WERI-Rb-1 (cell line): ENCODE measurements around the gene KRT28.

Experiments
- DNase-seq: peaks from one replicate; pipeline ENCODE4 v3.0.0-alpha.2; 2020
- H3K27ac ChIP-seq: fragments of 250-450 bp; sonication (Bioruptor Pico); 2 replicates; pipeline ENCODE4 v1.5.1; 2020; ENCODE audit warnings: mild to moderate bottlenecking, moderate library complexity
- H3K27me3 ChIP-seq: fragments of 250-450 bp; sonication (Bioruptor Pico); 2 replicates; pipeline ENCODE4 v1.5.1; 2021; ENCODE audit warnings: mild to moderate bottlenecking, low read depth, moderate library complexity; ENCODE audit not compliant: insufficient read depth, severe bottlenecking
- H3K36me3 ChIP-seq: fragments of 250-450 bp; sonication (Bioruptor Pico); 2 replicates; pipeline ENCODE4 v1.5.1; 2020; ENCODE audit warnings: mild to moderate bottlenecking, moderate library complexity
- H3K4me3 ChIP-seq: 2 replicates; pipeline ENCODE4 v1.5.1; 2011; ENCODE audit warnings: low read depth, mild to moderate bottlenecking, control low read depth, low read length
- H3K9me3 ChIP-seq: fragments of 250-450 bp; sonication (Bioruptor Pico); 2 replicates; pipeline ENCODE4 v1.5.1; 2021; ENCODE audit warnings: mild to moderate bottlenecking, moderate library complexity; ENCODE audit not compliant: severe bottlenecking
- TF ChIP-seq, protein P1 (sequence below): IDR thresholded peaks from 2 replicates; pipeline ENCODE4 v1.5.1; 2011; ENCODE audit warnings: low read depth, mild to moderate bottlenecking, control low read depth, inconsistent platforms, low read length

Gene KRT28

DNA sequence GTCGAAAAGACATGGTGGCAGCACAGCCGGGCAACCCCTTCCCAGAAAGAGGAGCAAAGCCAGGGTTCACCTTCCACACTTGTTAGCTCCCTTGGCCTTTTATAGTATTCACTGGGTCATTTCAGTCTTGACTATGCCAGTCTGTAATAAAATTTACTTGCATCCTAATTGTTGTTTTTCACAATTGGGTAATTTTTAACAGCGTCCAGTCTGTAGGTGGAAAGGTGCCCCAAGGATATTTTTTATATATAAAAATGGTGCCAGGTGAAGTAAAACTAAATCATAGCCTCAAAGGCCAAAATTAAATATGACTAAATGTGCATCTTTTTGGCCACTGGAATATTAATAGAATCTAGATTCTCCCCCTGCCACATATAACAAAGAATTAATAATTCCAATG is 27.7 kb downstream of the KRT28 start, which contains the start of gene KRT26:
KRT26 (minus strand) TSS at position 101 of the 400 bp plus-strand sequence; CDS start at position 13, 88 bp downstream.
- peaks cover 95% of the 10 kb centered on the region for H3K27me3 ChIP-seq
- H3K36me3 ChIP-seq, result no peaks in the 10 kb centered on the region
- TF ChIP-seq, protein P1, sequence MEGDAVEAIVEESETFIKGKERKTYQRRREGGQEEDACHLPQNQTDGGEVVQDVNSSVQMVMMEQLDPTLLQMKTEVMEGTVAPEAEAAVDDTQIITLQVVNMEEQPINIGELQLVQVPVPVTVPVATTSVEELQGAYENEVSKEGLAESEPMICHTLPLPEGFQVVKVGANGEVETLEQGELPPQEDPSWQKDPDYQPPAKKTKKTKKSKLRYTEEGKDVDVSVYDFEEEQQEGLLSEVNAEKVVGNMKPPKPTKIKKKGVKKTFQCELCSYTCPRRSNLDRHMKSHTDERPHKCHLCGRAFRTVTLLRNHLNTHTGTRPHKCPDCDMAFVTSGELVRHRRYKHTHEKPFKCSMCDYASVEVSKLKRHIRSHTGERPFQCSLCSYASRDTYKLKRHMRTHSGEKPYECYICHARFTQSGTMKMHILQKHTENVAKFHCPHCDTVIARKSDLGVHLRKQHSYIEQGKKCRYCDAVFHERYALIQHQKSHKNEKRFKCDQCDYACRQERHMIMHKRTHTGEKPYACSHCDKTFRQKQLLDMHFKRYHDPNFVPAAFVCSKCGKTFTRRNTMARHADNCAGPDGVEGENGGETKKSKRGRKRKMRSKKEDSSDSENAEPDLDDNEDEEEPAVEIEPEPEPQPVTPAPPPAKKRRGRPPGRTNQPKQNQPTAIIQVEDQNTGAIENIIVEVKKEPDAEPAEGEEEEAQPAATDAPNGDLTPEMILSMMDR, result no peak
- no peak for DNase-seq
- no peak within 1 kb of the TSS for H3K4me3 ChIP-seq
- H3K9me3 ChIP-seq, result no peaks in the 10 kb centered on the region
- H3K27ac ChIP-seq, result no peak within 1 kb of the TSS

GRCh38 chr17:40765657-40766056 is 34.1 kb downstream of the KRT28 start:
- no peak overlapping the region for H3K4me3 ChIP-seq
- H3K27ac ChIP-seq, result no peak overlapping the region
- H3K9me3 ChIP-seq, result peaks cover 29% of the 10 kb centered on the region
- TF ChIP-seq, protein P1, result no peak
- DNase-seq, result no peak
- H3K27me3 ChIP-seq, result peaks cover 65% of the 10 kb centered on the region
- no peaks in the 10 kb centered on the region for H3K36me3 ChIP-seq

- DNase-seq, result no peak
- H3K36me3 ChIP-seq, result no peaks in the 10 kb centered on the region
- H3K27ac ChIP-seq, result no peak overlapping the region
- no peak overlapping the region for H3K4me3 ChIP-seq
- peaks cover 47% of the 10 kb centered on the region for H3K9me3 ChIP-seq
- H3K27me3 ChIP-seq, result peaks cover 51% of the 10 kb centered on the region
- TF ChIP-seq, protein P1, result no peak
These were observed 36.0 kb downstream of the KRT28 start for GRCh38 chr17:40763752-40764151.

DNA sequence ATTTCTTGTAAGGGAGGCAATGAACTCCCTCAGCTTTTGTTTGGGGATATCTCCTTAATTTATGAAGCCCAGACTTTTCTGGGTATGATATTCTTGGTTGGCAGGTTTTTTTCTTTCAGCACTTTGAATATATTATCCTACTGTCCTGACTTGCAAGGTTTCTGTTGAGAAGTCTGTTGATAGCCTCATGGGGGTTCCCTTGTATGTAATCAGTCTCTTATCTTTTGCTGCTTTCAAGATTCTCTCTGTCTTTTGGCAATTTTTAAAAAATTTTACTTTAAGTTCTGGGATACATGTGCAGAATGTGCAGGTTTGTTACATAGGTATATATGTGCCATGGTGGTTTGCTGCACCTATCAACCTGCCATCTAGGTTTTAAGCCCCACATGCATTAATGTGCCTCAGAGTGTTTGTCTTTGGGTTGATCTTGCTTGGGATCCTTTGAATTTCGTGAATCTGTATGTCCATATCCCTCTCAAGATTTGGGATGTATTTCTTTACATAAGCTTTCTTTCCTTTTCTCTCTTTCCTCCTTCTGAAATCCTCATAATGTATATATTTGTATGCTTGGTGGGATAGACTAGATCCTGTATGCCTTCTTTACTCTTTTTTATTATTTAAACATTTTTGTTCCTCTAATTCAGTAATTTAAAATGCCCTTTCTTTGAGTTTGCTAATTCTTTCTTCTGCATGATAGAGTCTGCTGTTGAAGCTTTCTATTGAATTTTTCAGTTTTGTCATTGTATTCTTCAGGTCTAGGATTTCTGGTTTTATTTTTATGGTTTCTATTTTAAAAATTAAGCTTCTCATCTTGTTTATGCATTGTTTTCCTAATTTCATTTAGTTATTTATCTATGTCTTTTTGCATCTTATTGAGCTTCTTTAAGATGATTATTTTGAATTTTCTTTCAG is 39.4 kb downstream of the KRT28 start:
- TF ChIP-seq, protein P1, result no peak
- no peak overlapping the region for H3K27ac ChIP-seq
- no peaks in the 10 kb centered on the region for H3K36me3 ChIP-seq
- H3K27me3 ChIP-seq, result peaks cover 50% of the 10 kb centered on the region
- no peak for DNase-seq
- no peak overlapping the region for H3K4me3 ChIP-seq
- H3K9me3 ChIP-seq, result peaks cover 51% of the 10 kb centered on the region

- TF ChIP-seq, protein P1, result no peak
- Histone ChIP-seq H3K36me3 (no peaks in the 10 kb centered on the region), H3K9me3 (peaks cover 20% of the 10 kb centered on the region), H3K4me3 (no peak within 1 kb of the TSS), H3K27ac (no peak within 1 kb of the TSS), H3K27me3 (peaks cover 83% of the 10 kb centered on the region)
- DNase-seq, result no peak
These were observed 44.5 kb downstream of the KRT28 start, which contains the start of gene KRT25 for GRCh38 chr17:40755231-40755630. Gene KRT25 (minus strand): TSS chr17:40755331. CDS start chr17:40755271, 60 bp downstream.
